GM23338 (cell line): Measurements from ENCODE around the gene NUBP1. TPM values are rescaled to one million over a fixed set of nuclear protein-coding genes. Genes with fewer than 3 reads are reported as not detected.

Experiments used
- ATAC-seq: fragments of 200-7000 bp; cut with Tn5 transposase; 3 replicates; pipeline ENCODE4 v1.9.1; 2020
- DNase-seq: peaks from one replicate; pipeline ENCODE4 v3.0.0-alpha.2; 2015; ENCODE audit warnings: low spot score
- H2AFZ ChIP-seq: fragments of 200-600 bp; sonication (generic); 2 replicates; pipeline ENCODE4 v1.8.0; 2016; ENCODE audit warnings: antibody characterized with exemption, mild to moderate bottlenecking, moderate library complexity
- H3F3A ChIP-seq: fragments of 200-600 bp; sonication (generic); replicated peaks from 2 replicates; pipeline ENCODE4 v1.8.0; 2017; ENCODE audit warnings: antibody characterized with exemption, mixed run types, low read depth
- H3K27ac ChIP-seq: fragments of 200-600 bp; sonication (generic); 2 replicates; pipeline ENCODE4 v1.6.1; 2016; ENCODE audit warnings: low read depth
- H3K27me3 ChIP-seq: fragments of 200-600 bp; sonication (generic); 2 replicates; pipeline ENCODE4 v1.8.0; 2016; ENCODE audit warnings: mild to moderate bottlenecking, mixed run types, moderate library complexity; ENCODE audit not compliant: insufficient read depth
- H3K36me3 ChIP-seq: fragments of 200-600 bp; sonication (generic); 2 replicates; pipeline ENCODE4 v1.8.0; 2016; ENCODE audit warnings: mild to moderate bottlenecking; ENCODE audit not compliant: insufficient read depth
- H3K4me1 ChIP-seq: fragments of 200-600 bp; sonication (generic); 2 replicates; pipeline ENCODE4 v1.8.0; 2016; ENCODE audit warnings: mild to moderate bottlenecking, moderate library complexity; ENCODE audit not compliant: insufficient read depth
- H3K4me2 ChIP-seq: fragments of 200-600 bp; sonication (generic); 2 replicates; pipeline ENCODE4 v1.7.1; 2017; ENCODE audit warnings: mixed run types
- H3K4me3 ChIP-seq: fragments of 200-600 bp; sonication (generic); 2 replicates; pipeline ENCODE4 v1.6.1; 2016; ENCODE audit warnings: mixed run types
- H3K79me2 ChIP-seq: fragments of 200-600 bp; sonication (generic); replicated peaks from 2 replicates; pipeline ENCODE4 v1.8.0; 2017; ENCODE audit warnings: mild to moderate bottlenecking; ENCODE audit not compliant: insufficient read depth
- H3K9me2 ChIP-seq: fragments of 200-600 bp; sonication (generic); 2 replicates; pipeline ENCODE4 v1.8.0; 2017; ENCODE audit not compliant: insufficient read depth
- H4K20me1 ChIP-seq: fragments of 200-600 bp; sonication (generic); replicated peaks from 2 replicates; pipeline ENCODE4 v1.8.0; 2017; ENCODE audit warnings: mild to moderate bottlenecking; ENCODE audit not compliant: insufficient read depth
- H3K27ac Mint-ChIP-seq: 2 replicates; pipeline ENCODE4 v1.8.0; 2020; ENCODE audit warnings: inconsistent platforms, mild to moderate bottlenecking, moderate library complexity, mixed read lengths
- H3K27me3 Mint-ChIP-seq: 3 replicates; pipeline ENCODE4 v1.8.0; 2022; ENCODE audit warnings: low read depth, mild to moderate bottlenecking, moderate library complexity, mixed read lengths, inconsistent platforms; ENCODE audit not compliant: insufficient read depth, poor library complexity
- H3K36me3 Mint-ChIP-seq: 3 replicates; pipeline ENCODE4 v1.8.0; 2021; ENCODE audit warnings: low read depth, mild to moderate bottlenecking, inconsistent platforms, moderate library complexity, mixed read lengths
- H3K4me1 Mint-ChIP-seq: 3 replicates; pipeline ENCODE4 v1.8.0; 2020; ENCODE audit warnings: mild to moderate bottlenecking, inconsistent platforms, mixed read lengths
- H3K4me3 Mint-ChIP-seq: 3 replicates; pipeline ENCODE4 v1.8.0; 2021; ENCODE audit warnings: moderate library complexity, mild to moderate bottlenecking, inconsistent platforms, mixed read lengths
- H3K9me3 Mint-ChIP-seq: 3 replicates; pipeline ENCODE4 v1.8.0; 2020; ENCODE audit warnings: moderate library complexity, mild to moderate bottlenecking, inconsistent platforms, mixed read lengths
- CREB1 ChIP-seq: fragments of 250-450 bp; sonication (Bioruptor Pico); IDR thresholded peaks from 2 replicates; pipeline ENCODE4 v1.5.0; 2020; ENCODE audit warnings: low read depth, mild to moderate bottlenecking, moderate library complexity
- CTCF ChIP-seq, 2 experiments: fragments of 200-600 bp in 1 of 2; sonication (generic) in 1 of 2; conservative IDR thresholded peaks; 2 replicates each; pipeline versions ENCODE4 v1.5.1 to v1.6.1; 2016 to 2017; ENCODE audit warnings: antibody characterized with exemption in 2 of 2, low read depth in 2 of 2, mild to moderate bottlenecking in 2 of 2, moderate library complexity in 1 of 2
- NANOG ChIP-seq: IDR thresholded peaks from 2 replicates; pipeline ENCODE4 v1.6.1; 2016; ENCODE audit warnings: antibody characterized with exemption, borderline replicate concordance
- STAT1 ChIP-seq: IDR thresholded peaks from one replicate; pipeline ENCODE4 v1.6.1; 2016; ENCODE audit warnings: antibody characterized with exemption; ENCODE audit not compliant: unreplicated experiment
- ZNF114 ChIP-seq: fragments of 250-450 bp; sonication (Bioruptor Pico); IDR thresholded peaks from 2 replicates; pipeline ENCODE4 v1.5.0; 2020; ENCODE audit warnings: mild to moderate bottlenecking, moderate library complexity
- ZNF331 ChIP-seq: fragments of 250-450 bp; sonication (Bioruptor Pico); IDR thresholded peaks from 2 replicates; pipeline ENCODE4 v1.5.0; 2020; ENCODE audit warnings: low read depth, mild to moderate bottlenecking, moderate library complexity
- ZNF462 ChIP-seq: fragments of 250-450 bp; sonication (Bioruptor Pico); IDR thresholded peaks from 2 replicates; pipeline ENCODE4 v1.5.0; 2020; ENCODE audit warnings: mild to moderate bottlenecking, moderate library complexity
- polyA plus RNA-seq: library from polyadenylated mRNA; unstranded; fragments of >200 nt; fragmentation: Nextera tagmentation; extraction: Ambion mirVana; gene quantifications from 2 replicates; pipeline ENCODE4 v1.2.1, GENCODE V29; 2016
- total RNA-seq: library from RNA; depleted of rRNA; stranded (reverse); fragments of >200 nt; shearing (Covaris generic); gene quantifications from 2 replicates; pipeline ENCODE4 v1.2.3, GENCODE V29; 2014
- TF ChIP-seq, protein P1 (sequence below): IDR thresholded peaks from one replicate; pipeline ENCODE4 v1.6.1; 2018; ENCODE audit warnings: antibody characterized with exemption; ENCODE audit not compliant: unreplicated experiment
- TF ChIP-seq, protein P2 (sequence below): IDR thresholded peaks from 2 replicates; pipeline ENCODE4 v1.6.1; 2016; ENCODE audit warnings: antibody characterized with exemption

Gene NUBP1
- total and polyA plus RNA-seq, 2 experiments from 2014 or later = 22.8 to 41.2 TPM

DNA sequence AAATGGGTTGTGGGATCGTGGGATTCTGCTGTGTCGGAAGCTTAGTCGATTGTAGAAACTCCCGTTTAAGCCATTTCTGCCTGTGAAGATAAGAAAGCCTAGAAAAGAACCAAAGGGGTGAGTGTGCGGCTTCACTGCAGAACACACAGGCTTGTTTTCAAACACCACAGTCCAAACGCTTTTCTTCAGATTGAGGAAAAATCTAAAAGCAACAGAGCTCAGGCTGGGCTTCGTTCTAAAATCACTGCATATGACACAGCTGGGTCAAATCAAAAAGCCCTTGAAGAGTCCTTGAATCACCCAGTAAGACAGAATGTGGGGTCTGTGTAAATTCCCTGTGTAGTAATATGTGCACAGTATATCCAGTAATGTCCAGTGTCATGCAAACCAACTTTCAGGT, 25.7 kb downstream of the NUBP1 start (continued):
- TF ChIP-seq ZNF462 (CRISPR knock-in tag) = no peak
- TF ChIP-seq CTCF (conservative IDR thresholded peaks at IDR 0.05; ENCODE audit: low read depth in 2 of 2) = no peak
- TF ChIP-seq CREB1 = no peak
- no peak for TF ChIP-seq ZNF331

DNA sequence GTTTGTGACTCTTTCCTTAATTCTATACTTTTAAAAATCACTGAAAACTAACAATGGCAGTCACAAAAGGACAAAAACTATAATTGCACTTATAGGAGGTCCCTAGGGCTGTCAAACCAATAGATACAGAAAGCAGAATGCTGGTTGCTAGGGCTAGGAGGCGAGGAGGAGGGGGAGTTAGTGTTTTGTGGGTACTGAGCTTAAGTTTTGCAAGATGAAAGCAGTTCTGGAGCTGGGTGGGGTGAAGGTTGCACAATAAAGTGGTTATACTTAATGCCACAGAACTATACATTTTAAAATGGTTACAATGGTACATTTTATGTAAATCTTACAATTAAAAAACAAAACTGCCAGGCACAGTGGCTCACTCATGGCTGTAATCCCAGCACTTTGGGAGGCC, 27.3 kb downstream of the NUBP1 start:
- Histone ChIP-seq H2AFZ (no peak overlapping the region), H3K9me2 (no peaks in the 10 kb centered on the region), H4K20me1 (no peaks in the 10 kb centered on the region), H3K36me3 (no peaks in the 10 kb centered on the region), H3F3A (no peaks in the 10 kb centered on the region), H3K27ac (no peak overlapping the region), H3K4me1 (no peaks in the 10 kb centered on the region), H3K27me3 (no peaks in the 10 kb centered on the region), H3K79me2 (no peaks in the 10 kb centered on the region), H3K4me3 (no peak overlapping the region), H3K4me2 (no peak overlapping the region)
- H3K27ac Mint-ChIP-seq = no peak overlapping the region
- peaks cover 2% of the 10 kb centered on the region; the same call in 2 of the 3 replicates for H3K4me1 Mint-ChIP-seq
- no peak for ATAC-seq
- H3K4me3 Mint-ChIP-seq = no peak overlapping the region
- DNase-seq = no peak
- peaks cover 4% of the 10 kb centered on the region; the same call in 1 of the 3 replicates for H3K36me3 Mint-ChIP-seq
- H3K9me3 Mint-ChIP-seq = no peaks in the 10 kb centered on the region
- peaks cover 1% of the 10 kb centered on the region for H3K27me3 Mint-ChIP-seq
- no peak for TF ChIP-seq ZNF114 (CRISPR knock-in tag)
- no peak for TF ChIP-seq STAT1
- TF ChIP-seq, protein P1, sequence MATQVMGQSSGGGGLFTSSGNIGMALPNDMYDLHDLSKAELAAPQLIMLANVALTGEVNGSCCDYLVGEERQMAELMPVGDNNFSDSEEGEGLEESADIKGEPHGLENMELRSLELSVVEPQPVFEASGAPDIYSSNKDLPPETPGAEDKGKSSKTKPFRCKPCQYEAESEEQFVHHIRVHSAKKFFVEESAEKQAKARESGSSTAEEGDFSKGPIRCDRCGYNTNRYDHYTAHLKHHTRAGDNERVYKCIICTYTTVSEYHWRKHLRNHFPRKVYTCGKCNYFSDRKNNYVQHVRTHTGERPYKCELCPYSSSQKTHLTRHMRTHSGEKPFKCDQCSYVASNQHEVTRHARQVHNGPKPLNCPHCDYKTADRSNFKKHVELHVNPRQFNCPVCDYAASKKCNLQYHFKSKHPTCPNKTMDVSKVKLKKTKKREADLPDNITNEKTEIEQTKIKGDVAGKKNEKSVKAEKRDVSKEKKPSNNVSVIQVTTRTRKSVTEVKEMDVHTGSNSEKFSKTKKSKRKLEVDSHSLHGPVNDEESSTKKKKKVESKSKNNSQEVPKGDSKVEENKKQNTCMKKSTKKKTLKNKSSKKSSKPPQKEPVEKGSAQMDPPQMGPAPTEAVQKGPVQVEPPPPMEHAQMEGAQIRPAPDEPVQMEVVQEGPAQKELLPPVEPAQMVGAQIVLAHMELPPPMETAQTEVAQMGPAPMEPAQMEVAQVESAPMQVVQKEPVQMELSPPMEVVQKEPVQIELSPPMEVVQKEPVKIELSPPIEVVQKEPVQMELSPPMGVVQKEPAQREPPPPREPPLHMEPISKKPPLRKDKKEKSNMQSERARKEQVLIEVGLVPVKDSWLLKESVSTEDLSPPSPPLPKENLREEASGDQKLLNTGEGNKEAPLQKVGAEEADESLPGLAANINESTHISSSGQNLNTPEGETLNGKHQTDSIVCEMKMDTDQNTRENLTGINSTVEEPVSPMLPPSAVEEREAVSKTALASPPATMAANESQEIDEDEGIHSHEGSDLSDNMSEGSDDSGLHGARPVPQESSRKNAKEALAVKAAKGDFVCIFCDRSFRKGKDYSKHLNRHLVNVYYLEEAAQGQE = no peak
- no peak for TF ChIP-seq NANOG
- no peak for TF ChIP-seq ZNF331
- TF ChIP-seq, protein P2, sequence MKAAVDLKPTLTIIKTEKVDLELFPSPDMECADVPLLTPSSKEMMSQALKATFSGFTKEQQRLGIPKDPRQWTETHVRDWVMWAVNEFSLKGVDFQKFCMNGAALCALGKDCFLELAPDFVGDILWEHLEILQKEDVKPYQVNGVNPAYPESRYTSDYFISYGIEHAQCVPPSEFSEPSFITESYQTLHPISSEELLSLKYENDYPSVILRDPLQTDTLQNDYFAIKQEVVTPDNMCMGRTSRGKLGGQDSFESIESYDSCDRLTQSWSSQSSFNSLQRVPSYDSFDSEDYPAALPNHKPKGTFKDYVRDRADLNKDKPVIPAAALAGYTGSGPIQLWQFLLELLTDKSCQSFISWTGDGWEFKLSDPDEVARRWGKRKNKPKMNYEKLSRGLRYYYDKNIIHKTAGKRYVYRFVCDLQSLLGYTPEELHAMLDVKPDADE = no peak
